ENCODE results near the gene WRAP73.

The WRAP73 gene

DNA sequence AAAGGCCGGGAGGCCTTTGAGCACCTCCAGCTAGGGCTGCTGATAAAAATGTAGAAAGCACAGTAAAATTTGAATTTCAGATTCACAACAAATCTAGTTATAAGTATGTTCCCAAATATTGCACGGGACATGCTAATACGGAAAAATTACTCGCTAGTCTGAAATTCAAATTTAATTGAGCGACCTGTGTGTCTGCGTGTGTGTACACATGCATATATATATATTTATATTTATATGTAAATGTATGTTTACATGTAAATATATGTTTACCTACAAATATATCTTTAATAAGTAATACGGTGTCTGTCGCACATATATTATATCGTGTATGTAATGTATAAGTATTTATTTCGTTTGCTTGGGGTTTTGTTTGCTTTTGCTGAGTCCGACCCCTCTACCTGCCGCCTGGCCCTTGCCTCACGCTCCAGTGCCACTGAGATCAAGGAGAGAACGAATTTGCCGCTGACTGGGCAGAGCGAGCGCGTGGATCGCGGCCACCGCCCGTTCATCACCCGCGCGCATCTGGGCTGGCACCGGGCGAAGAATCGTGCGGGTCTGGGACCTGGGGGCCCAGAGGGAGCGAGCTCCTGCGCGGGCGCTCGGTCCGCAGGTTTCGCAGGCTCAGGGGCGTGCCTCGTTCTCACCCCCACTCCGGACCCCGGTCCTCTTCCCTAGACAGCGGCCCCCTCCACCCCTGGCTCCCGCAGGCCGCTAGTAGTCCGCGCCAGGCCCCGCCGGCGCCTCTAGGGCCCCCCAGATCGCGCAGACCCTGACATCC lies 534 bp upstream of the WRAP73 start:
- no peak for DNase-seq

DNA sequence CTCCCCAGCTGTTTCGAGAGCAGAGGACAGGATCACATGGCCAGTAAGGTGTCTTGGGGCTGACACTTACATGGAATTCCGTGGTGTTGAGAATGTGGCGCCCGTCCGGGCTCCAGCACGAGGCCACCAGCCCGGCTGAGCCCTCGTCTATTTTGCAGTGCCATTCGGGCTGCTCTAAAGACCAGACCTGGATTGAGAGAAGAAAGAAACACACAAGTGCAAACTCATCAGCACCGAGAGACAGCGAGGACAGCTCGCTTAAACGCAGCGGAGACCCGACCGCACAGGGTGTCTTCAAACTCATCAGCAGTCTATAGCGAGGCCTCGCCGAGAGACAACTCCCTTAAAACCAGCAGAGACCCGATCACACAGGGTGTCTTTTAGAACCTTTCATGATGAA lies 3.3 kb downstream of the WRAP73 start:
- DNase-seq: no peak

DNA sequence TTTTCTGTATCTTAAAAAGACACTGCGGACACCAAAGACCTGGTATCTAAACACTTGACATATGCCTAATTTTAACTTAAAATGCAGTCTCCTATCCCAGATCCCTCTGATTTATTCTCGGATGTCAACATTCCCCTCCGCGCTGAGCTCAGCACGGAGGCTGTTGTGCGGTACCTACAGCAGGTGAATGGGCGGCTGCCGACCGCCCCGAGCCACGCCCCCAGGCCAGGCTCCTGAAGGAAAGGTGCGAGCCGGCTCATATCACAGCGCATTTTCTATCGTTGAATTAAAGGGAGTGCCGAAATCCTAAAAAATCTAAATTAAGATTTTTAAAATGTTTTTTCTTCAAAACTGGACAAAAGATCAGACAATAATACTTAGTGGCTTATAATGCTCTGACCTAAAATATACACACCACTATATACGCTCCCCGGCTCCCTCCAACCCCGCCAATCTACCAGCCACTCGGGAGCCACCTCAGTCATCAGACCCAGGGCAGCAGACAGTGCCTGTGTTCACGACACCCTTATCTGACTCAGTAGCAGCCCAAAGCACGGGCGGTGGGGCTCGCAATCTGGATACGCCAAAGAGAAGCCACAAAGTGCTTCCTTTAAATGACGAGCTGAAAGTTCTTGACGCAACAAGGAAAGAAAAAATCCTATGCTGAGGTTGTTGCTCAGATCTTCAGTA lies 4.1 kb downstream of the WRAP73 start:
- no peak for DNase-seq

DNA sequence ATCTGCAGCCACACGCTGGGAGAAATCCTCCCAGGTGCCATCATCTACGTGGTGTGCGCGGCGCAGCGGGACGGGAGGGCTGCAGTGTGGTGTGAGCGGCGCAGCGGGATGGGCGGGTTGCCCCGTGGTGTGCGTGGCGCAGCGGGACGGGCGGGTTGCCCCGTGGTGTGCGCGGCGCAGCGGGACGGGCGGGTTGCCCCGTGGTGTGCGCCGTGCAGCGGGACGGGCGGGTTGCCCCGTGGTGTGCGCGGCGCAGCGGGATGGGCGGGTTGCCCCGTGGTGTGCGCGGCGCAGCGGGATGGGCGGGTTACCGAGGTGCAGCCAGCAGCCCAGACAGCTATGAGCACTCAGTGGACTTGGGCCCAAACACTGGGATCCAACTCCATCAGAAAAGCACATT lies 4.7 kb downstream of the WRAP73 start:
- no peak for DNase-seq

DNA sequence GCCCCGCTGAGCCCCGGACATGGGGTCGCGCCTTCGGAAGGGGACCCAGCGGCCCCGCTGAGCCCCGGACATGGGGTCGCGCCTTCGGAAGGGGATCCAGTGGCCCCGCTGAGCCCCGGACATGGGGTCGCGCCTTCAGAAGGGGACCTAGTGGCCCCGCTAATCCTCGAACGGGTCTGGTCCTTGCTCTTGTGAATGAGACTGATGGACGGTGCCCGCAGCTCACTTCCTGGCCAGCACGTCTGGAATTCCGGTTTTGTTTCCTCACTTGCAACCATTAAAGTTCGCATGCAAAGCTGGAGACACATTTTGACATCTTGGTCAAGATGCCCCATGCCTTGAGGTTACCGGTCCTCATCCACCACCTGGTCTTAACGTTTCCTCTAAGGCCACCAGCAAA lies 5.6 kb downstream of the WRAP73 start:
- DNase-seq: no peak

DNA sequence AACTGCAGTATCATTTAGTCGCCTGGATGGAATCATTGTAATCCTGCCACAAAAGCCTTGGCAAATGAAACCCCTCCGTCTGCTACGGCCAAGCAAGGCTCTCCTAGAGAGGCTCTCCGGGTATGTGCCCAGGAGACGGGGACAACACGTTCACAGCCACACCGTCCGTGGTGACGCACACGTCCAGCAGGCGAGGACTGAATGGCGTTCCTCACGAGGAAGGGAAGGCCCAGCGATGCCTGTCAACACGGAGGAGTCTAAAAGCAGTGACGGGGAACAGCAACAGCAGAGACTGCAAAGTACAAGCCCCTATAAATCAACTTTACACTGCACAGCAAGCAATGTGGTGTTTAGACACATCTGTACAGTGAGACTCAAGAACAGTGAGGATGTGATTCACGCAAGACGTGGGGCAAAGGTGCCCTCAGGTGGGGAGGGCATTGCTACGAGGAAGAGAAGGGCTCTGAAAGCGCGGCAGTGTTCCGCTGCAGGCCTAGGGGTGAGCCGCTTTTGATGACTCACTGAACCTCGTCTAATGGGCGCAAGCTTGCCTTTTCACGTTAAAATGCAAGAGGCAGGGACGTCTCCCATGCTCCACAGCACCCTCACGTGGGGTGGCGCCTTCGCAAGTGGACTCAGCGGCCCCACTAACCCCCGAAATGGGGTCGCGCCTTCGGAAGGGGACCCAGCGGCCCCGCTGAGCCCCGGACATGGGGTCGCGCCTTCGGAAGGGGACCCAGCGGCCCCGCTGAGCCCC lies 6.8 kb downstream of the WRAP73 start:
- DNase-seq: no peak

DNA sequence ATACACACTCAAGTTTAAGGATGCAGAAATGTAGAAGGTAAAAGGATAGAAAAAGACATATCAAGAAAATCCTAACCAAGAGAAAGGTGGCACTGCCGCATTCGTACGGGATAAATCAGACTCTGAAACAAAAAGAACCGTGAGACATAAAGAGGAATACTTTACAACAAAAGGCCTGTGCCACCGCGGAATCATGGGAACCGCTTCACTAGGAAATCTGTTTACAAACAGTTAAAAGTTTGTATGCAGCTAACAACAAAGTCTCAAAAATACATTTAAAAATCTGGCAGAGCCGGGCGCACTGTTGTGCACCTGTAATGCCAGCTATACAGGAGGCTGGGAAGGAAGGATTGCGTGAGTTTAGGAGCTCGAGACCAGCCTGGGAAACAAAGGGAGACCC lies 8.1 kb downstream of the WRAP73 start:
- DNase-seq: no peak

DNA sequence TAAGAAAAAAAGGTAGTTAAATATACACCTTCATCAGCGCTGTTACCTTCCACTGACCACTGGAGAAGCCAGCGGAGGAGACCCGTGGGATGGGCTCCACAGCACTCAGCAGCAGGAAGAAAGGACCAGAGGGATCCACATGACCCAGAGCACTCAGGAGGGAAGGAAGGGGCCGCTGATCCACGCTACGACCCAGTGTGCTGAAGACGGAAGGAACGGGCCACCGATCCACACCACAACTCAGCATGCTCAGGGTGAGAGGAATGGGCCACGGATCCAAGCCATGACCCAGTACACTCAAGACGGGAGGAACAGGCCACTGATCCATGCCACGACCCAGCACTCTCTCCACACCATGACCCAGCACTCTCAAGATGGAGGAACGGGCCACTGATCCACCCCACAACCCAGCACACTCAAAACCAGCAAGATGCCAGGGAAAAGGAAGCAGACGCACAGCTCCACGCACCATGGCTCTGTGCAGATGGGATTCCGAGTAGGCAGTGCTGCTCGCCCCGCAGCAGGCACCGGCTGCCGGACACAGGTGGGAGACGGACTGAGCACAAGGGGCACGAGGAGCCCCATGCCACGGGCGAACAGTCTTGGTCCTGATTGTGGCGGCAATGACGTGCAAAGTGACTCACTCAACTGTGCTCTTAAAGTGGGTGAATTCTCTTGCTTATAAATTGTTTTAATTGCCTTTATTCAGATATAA lies 8.7 kb downstream of the WRAP73 start:
- no peak for DNase-seq

DNA sequence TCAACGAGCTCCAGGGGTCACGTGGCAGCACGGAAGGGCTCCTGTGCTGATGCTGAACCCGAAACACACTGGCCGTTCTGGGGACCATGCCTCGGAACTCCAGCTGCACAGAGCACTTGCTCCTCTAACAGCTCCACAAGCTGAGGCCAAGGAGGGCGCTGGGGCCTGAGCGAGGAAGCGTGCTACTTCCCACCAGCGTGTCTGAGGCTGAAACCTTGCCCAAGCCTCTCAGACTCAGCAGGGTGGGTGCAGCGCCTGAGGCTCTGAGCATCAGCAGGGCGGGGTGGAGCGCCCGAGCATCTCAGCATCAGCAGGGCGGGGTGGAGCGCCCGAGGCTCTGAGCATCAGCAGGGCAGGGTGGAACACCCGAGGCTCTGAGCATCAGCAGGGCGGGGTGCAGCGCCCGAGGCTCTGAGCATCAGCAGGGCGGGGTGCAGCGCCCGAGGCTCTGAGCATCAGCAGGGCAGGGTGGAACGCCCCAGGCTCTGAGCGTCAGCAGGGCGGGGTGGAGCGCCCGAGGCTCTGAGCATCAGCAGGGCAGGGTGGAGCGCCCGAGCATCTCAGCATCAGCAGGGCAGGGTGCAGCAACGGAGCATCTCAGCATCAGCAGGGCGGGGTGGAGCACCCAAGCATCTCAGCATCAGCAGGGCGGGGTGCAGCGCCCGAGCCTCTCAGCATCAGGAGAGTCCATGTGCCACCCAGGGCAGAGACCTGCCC lies 9.6 kb downstream of the WRAP73 start:
- no peak for DNase-seq

DNA sequence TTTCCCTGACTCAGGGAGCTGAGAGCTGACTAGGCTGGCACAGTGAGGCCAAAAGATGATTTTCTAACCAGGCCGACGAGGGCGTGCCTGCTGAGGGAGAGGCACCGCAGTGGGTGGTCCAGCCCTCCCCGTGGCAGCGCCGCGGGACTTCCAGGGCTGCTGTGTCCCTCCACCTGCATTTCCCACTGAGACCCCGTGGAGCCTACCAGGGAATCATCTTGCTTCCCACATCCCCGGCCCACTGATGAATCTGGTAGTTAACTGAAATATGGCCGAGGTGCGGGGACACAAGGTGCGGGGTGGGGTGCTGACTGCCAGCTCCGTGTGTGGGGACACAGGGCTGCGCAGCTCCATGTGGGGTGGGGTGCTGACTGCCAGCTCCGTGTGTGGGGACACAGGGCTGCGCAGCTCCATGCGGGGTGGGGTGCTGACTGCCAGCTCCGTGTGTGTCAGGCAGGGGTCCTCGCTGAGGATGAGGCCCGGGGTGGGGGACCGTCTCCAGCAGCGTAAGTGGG lies 10.4 kb downstream of the WRAP73 start:
- DNase-seq: no peak

DNA sequence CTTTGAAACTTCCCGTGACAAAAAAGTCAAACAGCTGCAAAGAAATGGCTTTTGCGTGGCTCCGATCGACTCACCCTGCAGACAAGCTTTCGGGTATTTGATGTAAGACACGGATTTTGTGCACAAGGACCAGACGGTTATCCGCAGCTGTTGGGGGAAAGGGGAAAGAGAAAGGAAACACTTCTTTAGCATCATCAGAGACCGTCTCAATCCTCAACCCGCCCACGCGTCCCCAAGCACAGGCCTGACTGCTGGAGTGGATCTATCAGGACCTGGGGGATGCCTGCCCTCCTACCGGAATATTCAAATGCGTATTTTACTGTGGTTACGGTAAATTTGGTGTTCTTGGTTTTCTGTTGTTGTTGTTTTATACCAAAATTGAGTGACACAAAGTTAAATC lies 11.2 kb downstream of the WRAP73 start:
- no peak for DNase-seq

DNA sequence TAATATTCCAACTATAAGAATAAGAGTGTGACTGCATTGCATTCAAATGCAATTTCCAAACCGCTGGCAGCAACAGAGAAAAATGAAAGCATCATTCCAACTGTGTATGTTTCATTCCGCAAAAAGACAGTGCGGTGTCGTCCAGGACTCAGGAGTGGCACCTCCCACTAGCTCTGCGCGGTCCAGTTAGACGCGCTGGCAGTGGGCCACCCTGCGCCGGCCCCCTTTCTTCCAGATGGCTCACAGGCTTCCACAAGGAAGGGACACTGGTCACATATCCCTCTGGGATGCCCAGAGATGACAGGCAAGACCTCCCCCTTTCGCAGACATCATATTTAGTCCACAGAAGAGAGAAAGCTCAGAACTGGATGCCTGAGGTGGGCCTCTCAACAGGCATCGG lies 11.9 kb downstream of the WRAP73 start:
- DNase-seq: no peak

DNA sequence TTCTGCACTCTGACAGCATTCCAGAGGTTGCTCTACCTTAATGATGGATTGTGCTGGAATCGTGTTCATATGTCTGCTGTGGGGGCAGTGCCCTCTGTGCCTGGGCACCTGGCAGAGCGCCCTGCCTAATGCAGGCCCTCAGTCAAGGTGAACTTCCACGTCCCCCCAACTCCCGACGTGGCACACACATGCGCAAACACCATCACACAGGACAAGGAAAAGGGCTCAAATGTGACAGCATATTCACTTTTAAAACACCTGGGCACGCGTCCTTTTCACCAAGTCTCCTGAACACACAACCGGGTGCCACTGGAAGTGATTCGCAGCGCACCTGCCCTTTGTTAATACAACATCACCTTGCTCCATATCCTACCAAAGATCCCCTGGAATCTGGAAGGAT lies 13.4 kb downstream of the WRAP73 start:
- no peak for DNase-seq

DNA sequence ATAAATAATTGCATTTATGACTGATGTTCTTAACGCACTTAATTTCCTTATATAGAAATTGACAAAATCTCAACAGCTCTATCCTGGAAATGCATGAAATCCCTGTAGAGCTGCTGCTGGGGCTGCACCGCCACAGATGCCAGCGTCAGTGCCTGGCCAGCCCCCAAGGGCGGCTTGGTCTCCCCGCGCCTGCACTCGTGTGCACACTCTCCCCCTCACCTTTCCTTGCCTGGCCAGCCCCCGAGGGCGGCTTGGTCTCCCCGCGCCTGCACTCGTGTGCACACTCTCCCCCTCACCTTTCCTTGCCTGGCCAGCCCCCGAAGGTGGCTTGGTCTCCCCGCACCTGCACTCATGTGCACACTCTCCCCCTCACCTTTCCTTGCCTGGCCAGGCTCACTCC lies 13.8 kb downstream of the WRAP73 start:
- no peak for DNase-seq

DNA sequence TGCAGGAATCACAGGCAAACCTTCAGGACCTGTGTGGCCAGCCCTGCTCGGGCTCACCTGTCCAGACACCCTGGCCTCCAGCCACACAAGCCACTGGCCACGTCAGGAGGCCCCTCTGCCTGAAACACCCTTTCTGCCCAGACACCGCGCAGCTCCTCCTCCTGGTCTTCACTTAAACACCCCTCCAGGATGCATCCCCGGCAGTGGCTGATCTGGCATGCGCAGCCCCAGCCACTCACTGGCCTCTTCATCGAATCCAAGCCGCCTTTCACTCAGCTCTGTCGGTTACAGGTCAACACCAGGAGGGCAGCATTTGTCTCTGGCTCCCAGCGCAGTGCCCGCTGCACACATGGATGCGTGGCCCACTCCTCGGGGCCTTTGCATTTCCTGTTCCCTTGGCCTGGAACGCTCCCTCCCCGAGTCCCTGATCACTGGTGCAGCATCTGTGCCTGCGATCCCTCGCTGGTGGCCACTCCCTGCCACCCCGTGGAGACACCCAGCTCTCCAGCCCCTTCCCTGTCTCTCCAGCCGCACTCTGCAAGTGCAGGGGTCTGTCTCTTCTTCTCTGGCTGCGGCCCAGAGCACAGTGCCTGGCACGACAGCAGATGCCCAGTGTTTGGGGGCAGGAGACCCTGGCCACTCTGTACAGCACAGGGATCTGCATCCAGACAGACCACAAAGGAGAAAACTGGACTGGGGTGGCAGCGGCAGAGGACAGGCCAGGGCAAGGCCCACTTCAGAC lies 15.7 kb downstream of the WRAP73 start:
- DNase-seq: no peak

DNA sequence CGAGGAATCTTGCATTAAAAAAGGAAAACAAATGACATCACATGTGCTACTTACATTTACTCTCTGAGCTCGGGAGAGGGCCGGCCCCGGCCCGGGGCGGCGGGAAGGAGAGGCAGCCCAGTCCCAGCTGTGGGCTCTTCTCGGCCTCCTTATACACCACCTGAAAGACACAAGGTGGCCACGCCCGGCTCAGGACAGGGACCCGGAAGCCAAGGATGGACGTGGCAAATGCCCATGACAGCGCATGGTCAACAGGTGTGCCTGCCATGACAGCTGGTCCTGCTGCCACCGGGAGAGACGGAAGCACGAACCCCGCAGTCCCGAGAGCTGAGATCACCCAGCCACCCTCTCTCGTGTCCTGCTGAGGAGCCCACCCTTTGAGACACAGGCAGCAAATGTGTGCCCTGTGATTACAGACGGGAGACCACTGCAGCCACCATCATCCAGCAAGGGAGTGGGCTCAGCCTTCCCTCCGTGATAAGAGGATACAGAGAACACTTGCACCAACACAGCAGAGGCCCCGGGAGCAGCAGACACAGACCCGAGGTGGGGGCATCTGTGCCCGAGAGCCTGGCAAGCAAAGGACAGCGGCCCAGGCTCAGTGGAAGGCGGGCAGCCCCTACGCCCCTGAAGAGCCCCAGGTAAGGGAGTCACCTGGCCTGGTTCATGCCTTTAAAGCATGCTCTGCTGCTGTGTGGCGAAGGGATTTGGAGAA lies 16.4 kb downstream of the WRAP73 start:
- no peak for DNase-seq

DNA sequence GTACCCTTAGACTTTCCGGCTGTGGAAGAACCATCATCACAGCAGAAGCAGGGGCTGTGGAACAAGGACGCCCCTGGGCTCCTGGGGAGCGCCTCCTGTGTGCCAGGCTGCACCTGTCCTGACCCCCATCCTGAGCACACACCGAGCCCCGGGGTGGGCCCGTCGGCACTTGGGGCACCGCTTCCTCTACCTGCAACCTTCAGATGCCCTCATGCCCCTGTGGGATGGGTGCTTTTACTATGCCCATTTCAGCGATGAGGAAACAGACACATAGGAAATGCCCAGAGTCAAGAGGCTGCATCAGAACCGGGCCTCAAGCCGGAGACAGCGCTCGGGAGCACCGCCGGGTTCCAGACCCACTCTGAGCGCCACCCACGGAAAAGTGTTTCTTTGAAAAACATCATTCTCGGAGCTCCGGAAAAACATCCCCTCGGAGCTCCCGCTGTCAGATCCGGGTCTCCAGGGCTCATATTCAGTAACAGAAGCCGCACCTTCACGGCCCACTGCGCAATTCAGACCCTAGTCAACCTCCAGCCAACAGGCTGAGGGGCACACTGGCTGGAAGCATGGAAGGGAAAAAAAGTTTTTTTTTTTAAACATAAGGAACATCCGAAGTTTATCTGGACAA lies 17.1 kb downstream of the WRAP73 start:
- DNase-seq: no peak

DNA sequence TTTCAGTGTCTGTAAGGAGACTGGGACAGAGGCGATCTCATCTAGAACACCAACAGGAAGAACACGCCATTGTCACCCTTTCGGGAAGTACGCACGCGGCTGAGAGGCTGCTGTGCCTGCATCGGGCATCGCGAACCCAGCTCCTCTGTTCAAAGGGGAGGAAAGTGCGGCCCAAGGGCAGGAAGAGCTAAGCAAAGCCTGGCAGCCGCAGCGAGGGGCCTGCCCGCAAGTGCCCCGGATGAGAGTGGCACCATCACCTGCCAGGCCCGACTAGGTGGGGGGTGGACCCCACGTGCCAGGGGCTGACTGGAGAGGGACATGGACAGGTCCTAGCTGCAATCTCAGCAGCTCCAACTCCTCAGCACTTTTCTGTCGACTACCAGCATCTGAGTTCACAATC lies 17.6 kb downstream of the WRAP73 start:
- DNase-seq: no peak
